Liver (tissue), 3 donors: Measurements from ENCODE around the gene IQCM.

ENCODE experiments used
- EGR1 ChIP-seq, 2 donors: IDR thresholded peaks; 2 replicates each; pipeline ENCODE4 v1.6.1; 2016 to 2018; ENCODE audit warnings: antibody characterized with exemption in 2 of 2, low read depth in 2 of 2
- FOXA1 ChIP-seq: IDR thresholded peaks from 2 replicates; pipeline ENCODE4 v1.6.1; 2016; ENCODE audit warnings: antibody characterized with exemption
- FOXA2 ChIP-seq: IDR thresholded peaks from 2 replicates; pipeline ENCODE4 v1.6.1; 2016; ENCODE audit warnings: antibody characterized with exemption
- GABPA ChIP-seq, 2 donors: IDR thresholded peaks in 1 of 2; conservative IDR thresholded peaks in 1 of 2; 2 replicates each; pipeline ENCODE4 v1.6.1; 2016; ENCODE audit warnings: antibody characterized with exemption in 2 of 2, mild to moderate bottlenecking in 1 of 2, moderate library complexity in 1 of 2
- JUND ChIP-seq, 2 donors: IDR thresholded peaks; 2 replicates each; pipeline ENCODE4 v1.6.1; 2016; ENCODE audit warnings: antibody characterized with exemption in 2 of 2
- RAD21 ChIP-seq, 2 donors: IDR thresholded peaks; 2 replicates each; pipeline ENCODE4 v1.6.1; 2016; ENCODE audit warnings: antibody characterized with exemption in 2 of 2, mild to moderate bottlenecking in 2 of 2
- RXRA ChIP-seq, 2 donors: IDR thresholded peaks; 2 replicates each; pipeline ENCODE4 v1.6.1; 2017 to 2018; ENCODE audit warnings: antibody characterized with exemption in 2 of 2, mild to moderate bottlenecking in 1 of 2
- SP1 ChIP-seq: IDR thresholded peaks from 2 replicates; pipeline ENCODE4 v1.6.1; 2018; ENCODE audit warnings: antibody characterized with exemption, mild to moderate bottlenecking
- TAF1 ChIP-seq: conservative IDR thresholded peaks from 2 replicates; pipeline ENCODE4 v1.6.1; 2016; ENCODE audit warnings: antibody characterized with exemption, mild to moderate bottlenecking
- YY1 ChIP-seq: IDR thresholded peaks from 2 replicates; pipeline ENCODE4 v1.6.1; 2016; ENCODE audit warnings: antibody characterized with exemption, mild to moderate bottlenecking
- TF ChIP-seq, protein P1 (sequence below): fragments of 150-350 bp; IDR thresholded peaks from 2 replicates; pipeline ENCODE4 v1.5.1; 2017; ENCODE audit warnings: improper control_type of control experiment, low read depth, low read length; ENCODE audit not compliant: missing input control
- TF ChIP-seq, protein P2 (sequence below): IDR thresholded peaks from 2 replicates; pipeline ENCODE4 v1.6.1; 2016; ENCODE audit warnings: antibody characterized with exemption, mild to moderate bottlenecking
- donor health status: healthy.
- donor health status: healthy.

DNA sequence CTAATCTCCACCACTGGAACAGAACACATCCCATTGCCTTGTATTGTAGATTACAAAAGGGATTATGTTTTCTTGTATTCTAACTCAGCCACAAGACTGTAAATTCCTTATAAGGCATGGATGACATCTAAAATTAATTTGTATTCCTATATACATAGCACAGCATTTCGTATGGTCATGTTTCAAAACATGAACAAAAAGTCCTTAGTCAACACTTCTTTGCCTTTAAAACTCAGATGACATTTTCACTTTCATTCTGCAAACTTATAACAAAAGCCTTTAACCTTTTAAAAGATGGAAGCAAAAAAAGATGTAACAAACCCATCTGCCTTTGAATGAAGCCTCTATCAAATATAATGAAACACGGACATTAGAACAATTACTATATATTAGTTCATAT, 181.3 kb downstream of the IQCM start:
- no peak for TF ChIP-seq YY1
- TF ChIP-seq, protein P1, sequence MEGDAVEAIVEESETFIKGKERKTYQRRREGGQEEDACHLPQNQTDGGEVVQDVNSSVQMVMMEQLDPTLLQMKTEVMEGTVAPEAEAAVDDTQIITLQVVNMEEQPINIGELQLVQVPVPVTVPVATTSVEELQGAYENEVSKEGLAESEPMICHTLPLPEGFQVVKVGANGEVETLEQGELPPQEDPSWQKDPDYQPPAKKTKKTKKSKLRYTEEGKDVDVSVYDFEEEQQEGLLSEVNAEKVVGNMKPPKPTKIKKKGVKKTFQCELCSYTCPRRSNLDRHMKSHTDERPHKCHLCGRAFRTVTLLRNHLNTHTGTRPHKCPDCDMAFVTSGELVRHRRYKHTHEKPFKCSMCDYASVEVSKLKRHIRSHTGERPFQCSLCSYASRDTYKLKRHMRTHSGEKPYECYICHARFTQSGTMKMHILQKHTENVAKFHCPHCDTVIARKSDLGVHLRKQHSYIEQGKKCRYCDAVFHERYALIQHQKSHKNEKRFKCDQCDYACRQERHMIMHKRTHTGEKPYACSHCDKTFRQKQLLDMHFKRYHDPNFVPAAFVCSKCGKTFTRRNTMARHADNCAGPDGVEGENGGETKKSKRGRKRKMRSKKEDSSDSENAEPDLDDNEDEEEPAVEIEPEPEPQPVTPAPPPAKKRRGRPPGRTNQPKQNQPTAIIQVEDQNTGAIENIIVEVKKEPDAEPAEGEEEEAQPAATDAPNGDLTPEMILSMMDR: no peak
- no peak for TF ChIP-seq RAD21 (IDR thresholded peaks at IDR 0.05)
- TF ChIP-seq FOXA1: no peak
- TF ChIP-seq SP1: no peak
- TF ChIP-seq TAF1: no peak
- no peak for TF ChIP-seq EGR1 (IDR thresholded peaks at IDR 0.05; ENCODE audit: low read depth in 2 of 2)
- TF ChIP-seq, protein P2, sequence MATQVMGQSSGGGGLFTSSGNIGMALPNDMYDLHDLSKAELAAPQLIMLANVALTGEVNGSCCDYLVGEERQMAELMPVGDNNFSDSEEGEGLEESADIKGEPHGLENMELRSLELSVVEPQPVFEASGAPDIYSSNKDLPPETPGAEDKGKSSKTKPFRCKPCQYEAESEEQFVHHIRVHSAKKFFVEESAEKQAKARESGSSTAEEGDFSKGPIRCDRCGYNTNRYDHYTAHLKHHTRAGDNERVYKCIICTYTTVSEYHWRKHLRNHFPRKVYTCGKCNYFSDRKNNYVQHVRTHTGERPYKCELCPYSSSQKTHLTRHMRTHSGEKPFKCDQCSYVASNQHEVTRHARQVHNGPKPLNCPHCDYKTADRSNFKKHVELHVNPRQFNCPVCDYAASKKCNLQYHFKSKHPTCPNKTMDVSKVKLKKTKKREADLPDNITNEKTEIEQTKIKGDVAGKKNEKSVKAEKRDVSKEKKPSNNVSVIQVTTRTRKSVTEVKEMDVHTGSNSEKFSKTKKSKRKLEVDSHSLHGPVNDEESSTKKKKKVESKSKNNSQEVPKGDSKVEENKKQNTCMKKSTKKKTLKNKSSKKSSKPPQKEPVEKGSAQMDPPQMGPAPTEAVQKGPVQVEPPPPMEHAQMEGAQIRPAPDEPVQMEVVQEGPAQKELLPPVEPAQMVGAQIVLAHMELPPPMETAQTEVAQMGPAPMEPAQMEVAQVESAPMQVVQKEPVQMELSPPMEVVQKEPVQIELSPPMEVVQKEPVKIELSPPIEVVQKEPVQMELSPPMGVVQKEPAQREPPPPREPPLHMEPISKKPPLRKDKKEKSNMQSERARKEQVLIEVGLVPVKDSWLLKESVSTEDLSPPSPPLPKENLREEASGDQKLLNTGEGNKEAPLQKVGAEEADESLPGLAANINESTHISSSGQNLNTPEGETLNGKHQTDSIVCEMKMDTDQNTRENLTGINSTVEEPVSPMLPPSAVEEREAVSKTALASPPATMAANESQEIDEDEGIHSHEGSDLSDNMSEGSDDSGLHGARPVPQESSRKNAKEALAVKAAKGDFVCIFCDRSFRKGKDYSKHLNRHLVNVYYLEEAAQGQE: no peak
- TF ChIP-seq GABPA (IDR thresholded peaks at IDR 0.05 in 1 of 2, conservative IDR thresholded peaks at IDR 0.05 in 1 of 2): no peak
- TF ChIP-seq JUND (IDR thresholded peaks at IDR 0.05): no peak
- no peak for TF ChIP-seq FOXA2
- no peak for TF ChIP-seq RXRA (IDR thresholded peaks at IDR 0.05)
